Measurements from ENCODE around the gene PLAC8L1.

DNA sequence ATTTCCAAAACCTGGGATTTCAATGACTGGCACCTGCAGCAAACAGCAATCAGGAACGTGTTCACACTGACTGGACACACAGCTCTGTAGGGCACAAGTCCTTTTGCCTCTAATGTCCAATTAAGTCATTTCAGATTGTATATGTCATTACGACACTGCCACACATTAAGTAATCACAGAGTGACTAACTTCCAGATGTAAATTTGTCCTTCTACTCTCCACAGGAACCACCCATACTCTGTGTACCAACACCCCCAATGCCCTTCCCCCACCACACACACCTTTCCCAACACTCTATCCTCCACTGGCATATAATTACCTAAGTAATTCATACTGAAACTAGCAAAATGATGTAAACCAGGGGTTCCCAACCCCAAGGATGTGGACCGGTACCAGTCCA is 46.6 kb upstream of the PLAC8L1 start:
- TF ChIP-seq, protein P1, sequence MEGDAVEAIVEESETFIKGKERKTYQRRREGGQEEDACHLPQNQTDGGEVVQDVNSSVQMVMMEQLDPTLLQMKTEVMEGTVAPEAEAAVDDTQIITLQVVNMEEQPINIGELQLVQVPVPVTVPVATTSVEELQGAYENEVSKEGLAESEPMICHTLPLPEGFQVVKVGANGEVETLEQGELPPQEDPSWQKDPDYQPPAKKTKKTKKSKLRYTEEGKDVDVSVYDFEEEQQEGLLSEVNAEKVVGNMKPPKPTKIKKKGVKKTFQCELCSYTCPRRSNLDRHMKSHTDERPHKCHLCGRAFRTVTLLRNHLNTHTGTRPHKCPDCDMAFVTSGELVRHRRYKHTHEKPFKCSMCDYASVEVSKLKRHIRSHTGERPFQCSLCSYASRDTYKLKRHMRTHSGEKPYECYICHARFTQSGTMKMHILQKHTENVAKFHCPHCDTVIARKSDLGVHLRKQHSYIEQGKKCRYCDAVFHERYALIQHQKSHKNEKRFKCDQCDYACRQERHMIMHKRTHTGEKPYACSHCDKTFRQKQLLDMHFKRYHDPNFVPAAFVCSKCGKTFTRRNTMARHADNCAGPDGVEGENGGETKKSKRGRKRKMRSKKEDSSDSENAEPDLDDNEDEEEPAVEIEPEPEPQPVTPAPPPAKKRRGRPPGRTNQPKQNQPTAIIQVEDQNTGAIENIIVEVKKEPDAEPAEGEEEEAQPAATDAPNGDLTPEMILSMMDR (IDR thresholded peaks at IDR 0.05) = no peak
- TF ChIP-seq POLR2A (IDR thresholded peaks at IDR 0.05) (no peak), POLR2AphosphoS5 (IDR thresholded peaks at IDR 0.05; ENCODE audit: insufficient read depth in 1 of 2, low read depth in 1 of 2) (no peak)
